MM.1S (cell line): ENCODE measurements around the gene ME2.

Source experiments
- DNase-seq: peaks from one replicate; pipeline ENCODE4 v3.0.0-alpha.2; 2015
- H2AFZ ChIP-seq: fragments of 300-600 bp; sonication (generic); 2 replicates; pipeline ENCODE4 v1.6.0; 2016; ENCODE audit warnings: antibody characterized with exemption, low read length
- H3F3A ChIP-seq: fragments of 300-600 bp; sonication (generic); 2 replicates; pipeline ENCODE4 v1.6.1; 2016; ENCODE audit warnings: mild to moderate bottlenecking, antibody characterized with exemption, low read length, moderate library complexity, mixed read lengths; ENCODE audit not compliant: insufficient read depth
- H3K27ac ChIP-seq: fragments of 300-600 bp; sonication (generic); 2 replicates; pipeline ENCODE4 v1.5.1; 2016; ENCODE audit warnings: mild to moderate bottlenecking, low read length
- H3K27me3 ChIP-seq: fragments of 300-600 bp; sonication (generic); replicated peaks from 2 replicates; pipeline ENCODE4 v1.6.0; 2016; ENCODE audit warnings: low read length; ENCODE audit not compliant: insufficient read depth
- H3K36me3 ChIP-seq: fragments of 300-600 bp; sonication (generic); replicated peaks from 2 replicates; pipeline ENCODE4 v1.6.1; 2016; ENCODE audit warnings: mild to moderate bottlenecking, low read length, mixed read lengths; ENCODE audit not compliant: insufficient read depth
- H3K4me1 ChIP-seq: fragments of 300-600 bp; sonication (generic); 2 replicates; pipeline ENCODE4 v1.6.1; 2016; ENCODE audit warnings: low read length, mixed read lengths
- H3K4me2 ChIP-seq: fragments of 300-600 bp; sonication (generic); 2 replicates; pipeline ENCODE4 v1.6.0; 2016; ENCODE audit warnings: low read depth, low read length
- H3K4me3 ChIP-seq: fragments of 300-600 bp; sonication (generic); 2 replicates; pipeline ENCODE4 v1.5.1; 2016; ENCODE audit warnings: low read length, mixed read lengths
- H3K79me2 ChIP-seq: fragments of 300-600 bp; sonication (generic); 2 replicates; pipeline ENCODE4 v1.6.1; 2016; ENCODE audit warnings: mixed run types, low read length, mixed read lengths
- H3K9ac ChIP-seq: fragments of 300-600 bp; sonication (generic); 2 replicates; pipeline ENCODE4 v1.6.1; 2016; ENCODE audit warnings: low read length, mixed read lengths
- H3K9me2 ChIP-seq: fragments of 300-600 bp; sonication (generic); replicated peaks from 2 replicates; pipeline ENCODE4 v1.6.1; 2016; ENCODE audit warnings: mild to moderate bottlenecking, low read length, mixed read lengths; ENCODE audit not compliant: insufficient read depth
- H3K9me3 ChIP-seq: fragments of 300-600 bp; sonication (generic); replicated peaks from 2 replicates; pipeline ENCODE4 v1.6.1; 2016; ENCODE audit warnings: mild to moderate bottlenecking, low read length, mixed read lengths; ENCODE audit not compliant: insufficient read depth
- H4K20me1 ChIP-seq: fragments of 300-600 bp; sonication (generic); 2 replicates; pipeline ENCODE4 v1.6.1; 2016; ENCODE audit warnings: mild to moderate bottlenecking, low read length, moderate library complexity, mixed read lengths; ENCODE audit not compliant: insufficient read depth
- EZH2 ChIP-seq: fragments of 300-600 bp; sonication (generic); optimal IDR thresholded peaks from 2 replicates; pipeline ENCODE3; 2017; ENCODE audit warnings: low read depth, mild to moderate bottlenecking, antibody characterized with exemption, low read length, mixed read lengths
- EZH2phosphoT487 ChIP-seq: fragments of 300-600 bp; sonication (generic); IDR thresholded peaks from 2 replicates; pipeline ENCODE4 v1.6.1; 2018; ENCODE audit warnings: antibody characterized with exemption, low read length
- TF ChIP-seq, protein P1 (sequence below): fragments of 300-600 bp; sonication (generic); IDR thresholded peaks from 2 replicates; pipeline ENCODE4 v1.5.1; 2016; ENCODE audit warnings: antibody characterized with exemption, low read length, mixed read lengths

Gene ME2

DNA sequence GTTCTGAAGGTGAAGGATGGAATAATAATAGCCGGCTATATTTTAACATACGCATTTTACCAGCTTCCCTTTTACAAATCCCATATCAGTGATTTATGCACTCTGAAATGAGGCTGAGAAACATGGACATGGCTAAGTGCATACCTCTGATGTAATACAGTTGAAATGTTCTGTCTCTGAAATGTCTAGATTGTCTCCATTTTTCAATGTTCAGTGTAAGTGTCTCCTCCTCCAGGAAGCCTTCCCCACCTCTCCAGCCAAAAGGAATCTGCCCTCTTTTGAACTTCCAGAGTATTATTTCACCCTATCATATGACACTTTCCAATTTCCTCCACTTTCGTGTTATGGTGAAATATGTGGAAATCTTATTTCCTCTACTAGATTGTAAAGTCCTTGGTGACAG, 29.5 kb upstream of the ME2 start:
- Histone ChIP-seq H3K27me3 (no peaks in the 10 kb centered on the region), H3K36me3 (no peaks in the 10 kb centered on the region), H3K4me2 (no peak overlapping the region), H3F3A (no peaks in the 10 kb centered on the region), H3K4me3 (no peak overlapping the region), H3K9ac (no peak overlapping the region), H3K27ac (no peak overlapping the region), H3K79me2 (no peaks in the 10 kb centered on the region), H4K20me1 (no peaks in the 10 kb centered on the region), H2AFZ (no peak overlapping the region), H3K9me3 (no peaks in the 10 kb centered on the region), H3K9me2 (no peaks in the 10 kb centered on the region), H3K4me1 (no peaks in the 10 kb centered on the region)
- DNase-seq = no peak
- TF ChIP-seq EZH2phosphoT487 (no peak), EZH2 (no peak)
- TF ChIP-seq, protein P1, sequence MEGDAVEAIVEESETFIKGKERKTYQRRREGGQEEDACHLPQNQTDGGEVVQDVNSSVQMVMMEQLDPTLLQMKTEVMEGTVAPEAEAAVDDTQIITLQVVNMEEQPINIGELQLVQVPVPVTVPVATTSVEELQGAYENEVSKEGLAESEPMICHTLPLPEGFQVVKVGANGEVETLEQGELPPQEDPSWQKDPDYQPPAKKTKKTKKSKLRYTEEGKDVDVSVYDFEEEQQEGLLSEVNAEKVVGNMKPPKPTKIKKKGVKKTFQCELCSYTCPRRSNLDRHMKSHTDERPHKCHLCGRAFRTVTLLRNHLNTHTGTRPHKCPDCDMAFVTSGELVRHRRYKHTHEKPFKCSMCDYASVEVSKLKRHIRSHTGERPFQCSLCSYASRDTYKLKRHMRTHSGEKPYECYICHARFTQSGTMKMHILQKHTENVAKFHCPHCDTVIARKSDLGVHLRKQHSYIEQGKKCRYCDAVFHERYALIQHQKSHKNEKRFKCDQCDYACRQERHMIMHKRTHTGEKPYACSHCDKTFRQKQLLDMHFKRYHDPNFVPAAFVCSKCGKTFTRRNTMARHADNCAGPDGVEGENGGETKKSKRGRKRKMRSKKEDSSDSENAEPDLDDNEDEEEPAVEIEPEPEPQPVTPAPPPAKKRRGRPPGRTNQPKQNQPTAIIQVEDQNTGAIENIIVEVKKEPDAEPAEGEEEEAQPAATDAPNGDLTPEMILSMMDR = no peak

DNA sequence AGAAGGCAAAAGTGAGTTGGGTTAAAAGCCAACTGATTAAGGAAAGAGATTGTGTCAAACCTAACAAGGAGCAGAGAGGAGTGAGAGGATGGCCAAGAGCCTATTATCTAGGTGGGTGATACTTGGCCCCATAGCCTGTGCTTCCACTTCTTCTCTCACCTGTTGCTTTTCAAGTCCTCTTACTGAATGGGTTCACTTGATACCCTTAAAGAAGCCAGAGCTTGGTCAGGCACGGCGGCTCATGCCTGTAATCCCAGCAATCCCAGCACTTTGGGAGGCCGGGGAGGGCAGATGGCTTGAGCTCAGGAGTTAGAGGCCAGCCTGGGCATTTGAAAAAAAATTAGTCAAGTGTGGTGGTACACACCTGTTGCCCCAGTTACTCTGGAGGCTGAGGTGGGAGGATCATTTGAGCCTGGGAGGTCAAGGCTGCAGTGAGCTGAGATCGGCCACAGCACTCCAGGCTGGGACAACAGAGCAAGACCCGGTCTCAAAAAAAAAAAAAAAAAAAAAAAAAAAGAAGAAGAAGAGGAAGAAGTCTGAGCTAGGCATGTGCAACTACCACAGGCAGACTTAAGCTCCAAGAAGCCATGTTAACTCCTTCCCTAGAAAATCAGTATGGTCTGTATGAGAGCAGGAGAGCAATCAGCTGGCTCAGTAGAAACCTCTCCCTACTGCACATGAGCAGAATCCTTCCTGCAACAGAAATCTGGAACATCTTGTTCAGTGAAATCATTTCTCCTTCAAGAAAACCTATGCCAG, 28.4 kb upstream of the ME2 start:
- no peak overlapping the region for H3K27ac ChIP-seq
- H4K20me1 ChIP-seq = no peaks in the 10 kb centered on the region
- H3K9me2 ChIP-seq = no peaks in the 10 kb centered on the region
- no peak for DNase-seq
- H2AFZ ChIP-seq = no peak overlapping the region
- no peaks in the 10 kb centered on the region for H3K79me2 ChIP-seq
- no peaks in the 10 kb centered on the region for H3F3A ChIP-seq
- H3K27me3 ChIP-seq = no peaks in the 10 kb centered on the region
- H3K9ac ChIP-seq = no peak overlapping the region
- TF ChIP-seq EZH2 (no peak), EZH2phosphoT487 (no peak)
- TF ChIP-seq, protein P1 = no peak
- H3K4me1 ChIP-seq = no peaks in the 10 kb centered on the region
- H3K36me3 ChIP-seq = no peaks in the 10 kb centered on the region
- no peaks in the 10 kb centered on the region for H3K9me3 ChIP-seq
- no peak overlapping the region for H3K4me3 ChIP-seq
- no peak overlapping the region for H3K4me2 ChIP-seq

DNA sequence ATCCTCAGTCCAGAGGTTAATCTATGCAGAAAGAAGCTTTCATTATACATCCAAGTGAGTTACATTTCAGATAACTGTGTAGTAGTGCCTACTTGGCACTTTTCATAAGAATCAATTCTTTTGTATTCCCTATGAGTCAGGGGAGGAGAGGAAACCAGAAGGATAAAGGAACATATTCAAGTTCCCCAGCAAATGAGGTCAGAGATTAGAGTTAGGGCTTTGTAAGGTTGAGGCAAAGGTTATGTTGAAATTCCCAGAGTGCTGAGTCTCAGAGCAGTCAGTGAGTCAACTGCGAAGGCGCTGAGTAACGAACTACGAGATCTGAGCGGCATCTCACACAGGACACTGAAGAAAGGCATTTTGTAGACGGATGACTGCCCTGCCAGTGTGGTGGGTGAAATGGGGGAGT, 25.1 kb upstream of the ME2 start:
- no peak for TF ChIP-seq EZH2phosphoT487
- no peak for TF ChIP-seq EZH2
- TF ChIP-seq, protein P1 = no peak
- Histone ChIP-seq H4K20me1 (no peaks in the 10 kb centered on the region), H3K4me2 (no peak overlapping the region), H3K27ac (no peak overlapping the region), H2AFZ (no peak overlapping the region), H3K36me3 (no peaks in the 10 kb centered on the region), H3K27me3 (no peaks in the 10 kb centered on the region), H3K9ac (no peak overlapping the region), H3F3A (no peaks in the 10 kb centered on the region), H3K4me3 (no peak overlapping the region), H3K9me2 (no peaks in the 10 kb centered on the region), H3K79me2 (no peaks in the 10 kb centered on the region), H3K9me3 (no peaks in the 10 kb centered on the region), H3K4me1 (no peaks in the 10 kb centered on the region)
- no peak for DNase-seq
